ENCODE measurements around the gene HLA-DOA.

Gene HLA-DOA

GRCh38 chr6:32968093-32968866 is 41.1 kb downstream of the HLA-DOA start, which contains the start of gene BRD2:
Gene BRD2 (plus strand): TSS chr6:32968594. CDS start chr6:32972899, 4,305 bp downstream.
- no peaks in the 10 kb centered on the region for H3K9me3 Mint-ChIP-seq (ENCODE audit: low read depth)
- H3K36me3 Mint-ChIP-seq: peaks cover 7% of the 10 kb centered on the region
- peak within 1 kb of the TSS; percentile 98 for H3K4me3 Mint-ChIP-seq
- peaks cover 39% of the 10 kb centered on the region for H3K4me1 Mint-ChIP-seq (ENCODE audit: low read depth)
- H3K27me3 Mint-ChIP-seq: no peaks in the 10 kb centered on the region
- H3K27ac Mint-ChIP-seq: peak within 1 kb of the TSS; percentile 100

GRCh38 chr6:32967151-32968091 is 42.0 kb downstream of the HLA-DOA start:
- peak overlapping the region; percentile 98 for H3K4me3 Mint-ChIP-seq
- H3K27me3 Mint-ChIP-seq: no peaks in the 10 kb centered on the region
- H3K4me1 Mint-ChIP-seq (ENCODE audit: low read depth): peaks cover 44% of the 10 kb centered on the region
- peak overlapping the region; percentile 89 for H3K27ac Mint-ChIP-seq
- H3K36me3 Mint-ChIP-seq: peaks cover 3% of the 10 kb centered on the region
- H3K9me3 Mint-ChIP-seq (ENCODE audit: low read depth): no peaks in the 10 kb centered on the region

- H3K27me3 Mint-ChIP-seq: no peaks in the 10 kb centered on the region
- no peaks in the 10 kb centered on the region for H3K9me3 Mint-ChIP-seq (ENCODE audit: low read depth)
- peak overlapping the region; percentile 89 for H3K27ac Mint-ChIP-seq
- no peak overlapping the region for H3K4me3 Mint-ChIP-seq
- peaks cover 63% of the 10 kb centered on the region for H3K4me1 Mint-ChIP-seq (ENCODE audit: low read depth)
- H3K36me3 Mint-ChIP-seq: peaks cover under 1% of the 10 kb centered on the region
Observed at GRCh38 chr6:32964776-32965175, 44.6 kb downstream of the HLA-DOA start.

GRCh38 chr6:32963866-32964265 is 45.5 kb downstream of the HLA-DOA start:
- Mint-ChIP-seq H3K27me3 (no peaks in the 10 kb centered on the region), H3K4me1 (ENCODE audit: low read depth) (peaks cover 63% of the 10 kb centered on the region), H3K36me3 (peaks cover 4% of the 10 kb centered on the region), H3K9me3 (ENCODE audit: low read depth) (no peaks in the 10 kb centered on the region), H3K27ac (peak overlapping the region; percentile 82), H3K4me3 (no peak overlapping the region)

- Mint-ChIP-seq H3K4me3 (no peak overlapping the region), H3K36me3 (peaks cover 8% of the 10 kb centered on the region), H3K4me1 (ENCODE audit: low read depth) (peaks cover 61% of the 10 kb centered on the region), H3K9me3 (ENCODE audit: low read depth) (no peaks in the 10 kb centered on the region), H3K27ac (peak overlapping the region; percentile 56), H3K27me3 (no peaks in the 10 kb centered on the region)
Observed at GRCh38 chr6:32962213-32962826, 47.1 kb downstream of the HLA-DOA start.

GRCh38 chr6:32960563-32960962 is 48.8 kb downstream of the HLA-DOA start:
- Mint-ChIP-seq H3K4me3 (no peak overlapping the region), H3K36me3 (peaks cover 8% of the 10 kb centered on the region), H3K27me3 (no peaks in the 10 kb centered on the region), H3K9me3 (ENCODE audit: low read depth) (no peaks in the 10 kb centered on the region), H3K4me1 (ENCODE audit: low read depth) (peaks cover 50% of the 10 kb centered on the region), H3K27ac (no peak overlapping the region)

GRCh38 chr6:32956176-32956575 is 53.2 kb downstream of the HLA-DOA start:
- Mint-ChIP-seq H3K27me3 (no peaks in the 10 kb centered on the region), H3K9me3 (ENCODE audit: low read depth) (no peaks in the 10 kb centered on the region), H3K4me3 (no peak overlapping the region), H3K4me1 (ENCODE audit: low read depth) (peaks cover 51% of the 10 kb centered on the region), H3K27ac (no peak overlapping the region), H3K36me3 (peaks cover 8% of the 10 kb centered on the region)

- peaks cover 46% of the 10 kb centered on the region for H3K4me1 Mint-ChIP-seq (ENCODE audit: low read depth)
- H3K36me3 Mint-ChIP-seq: peaks cover 8% of the 10 kb centered on the region
- H3K4me3 Mint-ChIP-seq: peak overlapping the region; percentile 66
- peak overlapping the region; percentile 62 for H3K27ac Mint-ChIP-seq
- no peaks in the 10 kb centered on the region for H3K27me3 Mint-ChIP-seq
- H3K9me3 Mint-ChIP-seq (ENCODE audit: low read depth): no peaks in the 10 kb centered on the region
Observed at GRCh38 chr6:32954986-32955802, 54.2 kb downstream of the HLA-DOA start.

GRCh38 chr6:32954267-32954666 is 55.1 kb downstream of the HLA-DOA start:
- H3K4me3 Mint-ChIP-seq: no peak overlapping the region
- H3K27me3 Mint-ChIP-seq: no peaks in the 10 kb centered on the region
- H3K27ac Mint-ChIP-seq: peak overlapping the region; percentile 17
- H3K4me1 Mint-ChIP-seq (ENCODE audit: low read depth): peaks cover 54% of the 10 kb centered on the region
- peaks cover 3% of the 10 kb centered on the region for H3K36me3 Mint-ChIP-seq
- H3K9me3 Mint-ChIP-seq (ENCODE audit: low read depth): no peaks in the 10 kb centered on the region
